Measurements from ENCODE around the gene RELA. TPM values are rescaled to one million over a fixed set of nuclear protein-coding genes. Genes with fewer than 3 reads are reported as not detected.

Gene RELA
- total and polyA plus RNA-seq, 10 of the 15 experiments (the other 5 are each of a cell fraction or from before 2014, with no cell fraction given) = 5.1 to 56.4 (median 34.2) TPM

- Histone ChIP-seq H3K9ac (ENCODE audit: control insufficient read depth, insufficient read depth, low read length) (peak within 1 kb of the TSS; percentile 91), H4K20me1 (ENCODE audit: control insufficient read depth, insufficient read depth) (no peaks in the 10 kb centered on the region; the same call in 1 of the 2 replicates), H3K27ac (ENCODE audit: control insufficient read depth, insufficient read depth) (peak within 1 kb of the TSS; percentile 99), H3K79me2 (ENCODE audit: control insufficient read depth, insufficient read depth, low read length) (peaks cover 9% of the 10 kb centered on the region), H3K36me3 (ENCODE audit: control insufficient read depth in 2 of 2, insufficient read depth in 2 of 2, low read length in 1 of 2) (peaks cover 17% of the 10 kb centered on the region in 2 experiments; a peak in 3 of 4 replicates), H3K27me3 (replicated peaks in 1 of 2; ENCODE audit: control insufficient read depth in 2 of 2, insufficient read depth in 2 of 2, low read length in 1 of 2) (no peaks in the 10 kb centered on the region), H3K9me3 (replicated peaks; ENCODE audit: control insufficient read depth, insufficient read depth, low read length) (no peaks in the 10 kb centered on the region), H2AFZ (ENCODE audit: control insufficient read depth, low read depth, low read length) (peak within 1 kb of the TSS; percentile 100), H3K4me2 (ENCODE audit: control insufficient read depth, insufficient read depth) (peak within 1 kb of the TSS; percentile 99), H3K4me1 (ENCODE audit: control insufficient read depth, insufficient read depth, low read length) (peaks cover 8% of the 10 kb centered on the region), H3K4me3 (peak within 1 kb of the TSS; percentile 85)
- 1% methylated on average over 56 of the region's 65 CpGs for WGBS (ENCODE audit: insufficient coverage, insufficient replicate concordance, low lambda C conversion rate, missing lambda C conversion rate)
- intact Hi-C loops (cut with micrococcal nuclease; ENCODE audit: unreplicated experiment) (loop anchor here (2.0 to 10.0 kb wide), 3 partner anchors 70 to 837 kb away; partner anchors contain the start of genes AP5B1 and EHD1), in situ Hi-C loops (cut with MboI) (loop anchor here (5.0 kb wide), 3 partner anchors 65 to 275 kb away; no protein-coding TSS in a partner anchor)
- BruUV-seq (replicated peaks) = no TSS peak
- CTCF ChIA-PET = interaction anchor here (0.7 to 3.3 kb wide), 43 partner anchors 8 to 1759 kb away, joined by 3 to 42 read pairs (median 4); partner anchors contain the start of genes AP5B1, FIBP, MUS81 and RELA
- POLR2A ChIA-PET = interaction anchor here (0.6 to 2.7 kb wide), 20 partner anchors 9 to 256 kb away, joined by 3 to 13 read pairs (median 5); partner anchors contain the start of genes CCDC85B, FIBP, RELA and RNASEH2C
- DNase-seq (ENCODE audit: low read depth, low spot score) (peak; percentile 94), ATAC-seq (peak; percentile 89), FAIRE-seq (peak; percentile 92)
- SMC1A ChIA-PET (ENCODE audit: uncharacterized antibody, unreplicated experiment) = interaction anchor here (0.8 to 2.9 kb wide), 21 partner anchors 9 to 424 kb away, joined by 3 to 32 read pairs (median 4); partner anchors contain the start of genes CCDC85B, FIBP, MUS81 and RNASEH2C
- RAD21 ChIA-PET (ENCODE audit: unreplicated experiment) = interaction anchor here (0.5 to 3.0 kb wide), 26 partner anchors 9 to 1357 kb away, joined by 3 to 42 read pairs (median 4); partner anchors contain the start of genes CCDC85B, FIBP, MUS81 and RELA
- TF ChIP-seq SIX5 (IDR thresholded peaks at IDR 0.05; ENCODE audit: low read depth, low read length, severe bottlenecking) = no peak
- TF ChIP-seq MTA2 (IDR thresholded peaks at IDR 0.05; ENCODE audit: low read depth) = peak; percentile 43; the same call in 1 of the 2 replicates
- TF ChIP-seq HSF1 (IDR thresholded peaks at IDR 0.05; ENCODE audit: low read depth, low read length) = 0 out of 2 replicates have a peak, but pooled peaks have one; percentile 54
- TF ChIP-seq CTCF (IDR thresholded peaks at IDR 0.05 in 2 of 3, conservative IDR thresholded peaks at IDR 0.05 in 1 of 3; ENCODE audit: control insufficient read depth in 2 of 3, extremely low read depth in 1 of 3, insufficient read depth in 1 of 3, low read depth in 3 of 3, low read length in 3 of 3) = peak; percentile 99 to 100 (median 100); a peak in 5 of 6 replicates
- TF ChIP-seq ZNF274 (IDR thresholded peaks at IDR 0.05; ENCODE audit: insufficient read depth, insufficient read length) = no peak
- TF ChIP-seq SUPT20H (IDR thresholded peaks at IDR 0.05; ENCODE audit: borderline replicate concordance, control insufficient read depth, low read depth, low read length) = no peak
- peak; percentile 97 for TF ChIP-seq PKNOX1 (IDR thresholded peaks at IDR 0.05)
- peak; percentile 72 for TF ChIP-seq MLLT1 (IDR thresholded peaks at IDR 0.05)
- peak; percentile 72 for TF ChIP-seq ELK1 (IDR thresholded peaks at IDR 0.05; ENCODE audit: low read depth, low read length)
- TF ChIP-seq DPF2 (IDR thresholded peaks at IDR 0.05) = peak; percentile 86
- TF ChIP-seq MTA3 (IDR thresholded peaks at IDR 0.05; ENCODE audit: borderline replicate concordance, low read length) = no peak
- peak; percentile 98 for TF ChIP-seq MEF2B (IDR thresholded peaks at IDR 0.05; ENCODE audit: partially characterized antibody, poor library complexity, severe bottlenecking)
- no peak; the same call in 1 of the 2 replicates for TF ChIP-seq CHD2 (IDR thresholded peaks at IDR 0.05; ENCODE audit: borderline replicate concordance, low read depth, low read length)
These were observed 49.3 kb upstream of the RELA start, which contains the start of gene KAT5 for GRCh38 chr11:65711785-65712632. TSS of gene KAT5 (plus strand) at chr11:65712252. CDS start at chr11:65712268, 16 bp downstream.
